Heart left ventricle (tissue), 16 donors: Measurements from ENCODE around the gene JMJD7. TPM values are rescaled to one million over a fixed set of nuclear protein-coding genes. Genes with fewer than 3 reads are reported as not detected.
A peak's percentile ranks its signal among the peaks of the same experiment; 100 is the strongest.

ENCODE experiments used
- ATAC-seq, 4 donors: fragments of 200-7000 bp; cut with Tn5 transposase; one replicate each; pipeline ENCODE4 v1.9.1; 2020 to 2022; ENCODE audit warnings: moderate library complexity in 4 of 4, mild to moderate bottlenecking in 3 of 4, moderate number of reproducible peaks in 1 of 4
- DNase-seq, 5 donors: peaks; one replicate each; pipeline ENCODE4 v3.0.0-alpha.2; 2020
- H3K27ac ChIP-seq, 12 donors: fragments of 200-600 bp; sonication (generic) in 4 of 12; one replicate each; pipeline versions ENCODE4 v1.5.0 to v1.8.0; 2016 to 2022; ENCODE audit warnings: mild to moderate bottlenecking in 2 of 12
- H3K27me3 ChIP-seq, 9 donors: fragments of 200-600 bp; sonication (generic) in 2 of 9; one replicate each; pipeline versions ENCODE4 v1.5.1 to v1.8.0; 2016 to 2022; ENCODE audit warnings: mild to moderate bottlenecking in 3 of 9
- H3K36me3 ChIP-seq, 9 donors: fragments of 200-600 bp; sonication (generic) in 2 of 9; one replicate each; pipeline versions ENCODE4 v1.5.0 to v1.8.0; 2018 to 2022; ENCODE audit warnings: mild to moderate bottlenecking in 2 of 9
- H3K4me1 ChIP-seq, 12 donors: fragments of 200-600 bp; sonication (generic) in 4 of 12; one replicate each; pipeline versions ENCODE4 v1.5.0 to v1.8.0; 2016 to 2022; ENCODE audit warnings: mild to moderate bottlenecking in 3 of 12
- H3K4me3 ChIP-seq, 12 donors: fragments of 200-600 bp; sonication (generic) in 4 of 12; one replicate each; pipeline versions ENCODE4 v1.5.0 to v1.8.0; 2017 to 2022; ENCODE audit warnings: mild to moderate bottlenecking in 9 of 12, moderate library complexity in 4 of 12
- H3K9me3 ChIP-seq, 12 donors: fragments of 200-600 bp; sonication (generic) in 4 of 12; one replicate each; pipeline versions ENCODE4 v1.5.0 to v1.8.0; 2016 to 2022; ENCODE audit warnings: mild to moderate bottlenecking in 1 of 12
- POLR2A ChIP-seq, 2 donors: fragments of 450-650 bp; IDR thresholded peaks; one replicate each; pipeline ENCODE4 v1.6.1; 2017; ENCODE audit warnings: antibody characterized with exemption in 2 of 2, mild to moderate bottlenecking in 2 of 2, moderate library complexity in 2 of 2
- WGBS, 4 donors: extraction: QIAGEN DNeasy Blood & Tissue Kit in 2 of 4; methylation state at CpG; one replicate each; pipeline versions ENCODE4 v1.1.5 to v1.1.7; 2013 to 2018; 5-methylcytosine and 5-hydroxymethylcytosine counted together
- intact Hi-C, 10 donors: fragments of 100-400 bp; cut with DNase I; formaldehyde crosslinking; loops; one replicate each; pipeline versions ENCODE4 v1.11.1 to v1.14.2; 2022
- polyA plus RNA-seq, 2 donors: library from polyadenylated mRNA; stranded (reverse); fragments of 200-250 nt; gene quantifications; one replicate each; pipeline ENCODE4 v1.2.3, GENCODE V29; 2013
- total RNA-seq, 9 donors: library from RNA; depleted of rRNA in 2 of 9; stranded (reverse); fragments of >200 nt in 2 of 9; fragmentation: NEBNext Ultra II Directional in 3 of 9; extraction: Animal tissue kit (Norgen Biotek cat#: 25700) in 3 of 9; gene quantifications; one replicate each; pipeline versions ENCODE4 v1.1.0 to v1.2.4, GENCODE V29; 2016 to 2023
- TF ChIP-seq, protein P1 (sequence below), 12 donors: fragments of 200-600 bp; sonication (generic) in 4 of 12; IDR thresholded peaks; one replicate each; pipeline versions ENCODE4 v1.5.0 to v1.8.0; 2018 to 2022; ENCODE audit warnings: antibody characterized with exemption in 12 of 12, mild to moderate bottlenecking in 5 of 12
- donor health status: ischemic (EF 13 %, LVEDD 7.1; RV severe dilation, severe dysfunction).
- donor health status: healthy with polysubstance abuse.
- donor health status: DM: no; HTN: yes; CAD: no.
- donor health status: DM: no; HTN: no; CAD: no.
- donor health status: ischemic (EF 25% LVEDD 6.9; RV normal size, moderate dysfunction).
- donor health status: ischemic (EF 25% LVEDD 5.7; RV mildly dilated, moderate dysfunction).
- donor health status: healthy.
- donor health status: DM: yes; HTN: yes; CAD: no.
- donor health status: ischemic (EF 35%, LVEDD 5.7; RV mildly dilated, moderate dysfunction).
- donor health status: nonischemic (EF 11% LVEDD 7.7; RV severe dilation, severe dysfunction).
- donor health status: DM: yes; HTN: yes; CAD: no.
- donor health status: PGD.
- donor health status: ischemic (EF 29% LVEDD 5.4; RV normal size, mild dysfunction).
- donor health status: nonischemic (EF 23%, LVEDD 6.1; RV moderate dilation, normal function).

Gene JMJD7
- total and polyA plus RNA-seq, 11 donors: 5.4 to 20.6 (median 11.8) TPM

DNA sequence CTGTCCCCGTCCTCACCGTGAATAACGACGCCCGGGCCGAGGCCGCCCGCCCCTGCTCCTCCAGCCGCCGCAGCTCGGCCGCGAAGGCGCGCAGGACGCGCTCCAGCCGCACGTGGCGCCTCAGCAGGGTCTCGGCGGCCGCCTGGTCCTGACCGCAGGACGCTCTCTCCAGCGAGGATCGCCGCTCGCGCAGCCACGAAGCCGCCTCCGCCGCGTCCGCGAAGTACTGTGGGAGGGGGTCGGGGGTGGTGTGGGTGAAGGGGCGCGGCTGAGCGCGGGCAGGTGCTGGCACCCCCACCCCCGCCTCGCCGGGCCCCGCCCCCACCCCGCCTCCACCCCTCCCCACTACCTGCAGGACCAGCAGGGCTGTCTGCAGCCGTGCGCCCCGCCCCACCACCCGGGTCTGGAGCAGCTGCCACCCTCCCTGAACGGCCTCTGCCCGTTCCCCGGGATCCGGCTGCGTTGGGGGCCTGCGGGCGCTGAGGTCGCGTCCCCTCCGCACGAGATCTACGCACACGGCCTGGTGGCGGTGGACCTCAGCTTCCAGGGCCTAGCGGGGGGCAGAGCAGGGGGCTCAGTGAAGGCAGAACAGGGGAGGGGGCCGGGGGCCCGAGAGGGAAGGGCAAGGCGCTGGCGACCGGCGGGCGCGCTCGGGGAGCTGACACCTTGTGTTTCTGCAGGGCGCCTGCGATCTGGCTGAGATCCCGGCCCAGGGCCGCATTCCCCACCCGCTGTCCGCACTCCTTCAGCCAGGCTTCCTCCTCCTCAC lies 54.2 kb downstream of the JMJD7 start:
- Histone ChIP-seq H3K36me3 (no peaks in the 10 kb centered on the region), H3K9me3 (no peaks in the 10 kb centered on the region), H3K27me3 (peaks cover 0 to 8% (median 0%) of the 10 kb centered on the region in 9 donors), H3K27ac (peak overlapping the region in 10 of 12 donors; percentile 35 to 70 (median 52)), H3K4me1 (peaks cover 0 to 28% (median 17%) of the 10 kb centered on the region in 12 donors), H3K4me3 (peak overlapping the region in 11 of 12 donors; percentile 11 to 48 (median 37))
- ATAC-seq: peak; percentile 18 to 64 (median 42)
- WGBS, 4 donors: 7 to 21% (median 17%) methylated on average over 26 to 81 of the region's 81 CpGs
- no peak for TF ChIP-seq POLR2A (IDR thresholded peaks at IDR 0.05)
- TF ChIP-seq, protein P1, sequence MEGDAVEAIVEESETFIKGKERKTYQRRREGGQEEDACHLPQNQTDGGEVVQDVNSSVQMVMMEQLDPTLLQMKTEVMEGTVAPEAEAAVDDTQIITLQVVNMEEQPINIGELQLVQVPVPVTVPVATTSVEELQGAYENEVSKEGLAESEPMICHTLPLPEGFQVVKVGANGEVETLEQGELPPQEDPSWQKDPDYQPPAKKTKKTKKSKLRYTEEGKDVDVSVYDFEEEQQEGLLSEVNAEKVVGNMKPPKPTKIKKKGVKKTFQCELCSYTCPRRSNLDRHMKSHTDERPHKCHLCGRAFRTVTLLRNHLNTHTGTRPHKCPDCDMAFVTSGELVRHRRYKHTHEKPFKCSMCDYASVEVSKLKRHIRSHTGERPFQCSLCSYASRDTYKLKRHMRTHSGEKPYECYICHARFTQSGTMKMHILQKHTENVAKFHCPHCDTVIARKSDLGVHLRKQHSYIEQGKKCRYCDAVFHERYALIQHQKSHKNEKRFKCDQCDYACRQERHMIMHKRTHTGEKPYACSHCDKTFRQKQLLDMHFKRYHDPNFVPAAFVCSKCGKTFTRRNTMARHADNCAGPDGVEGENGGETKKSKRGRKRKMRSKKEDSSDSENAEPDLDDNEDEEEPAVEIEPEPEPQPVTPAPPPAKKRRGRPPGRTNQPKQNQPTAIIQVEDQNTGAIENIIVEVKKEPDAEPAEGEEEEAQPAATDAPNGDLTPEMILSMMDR (IDR thresholded peaks at IDR 0.05): no peak
- intact Hi-C loops: no loop called here
- peak in 4 of 5 donors; percentile 46 to 65 (median 48) for DNase-seq

DNA sequence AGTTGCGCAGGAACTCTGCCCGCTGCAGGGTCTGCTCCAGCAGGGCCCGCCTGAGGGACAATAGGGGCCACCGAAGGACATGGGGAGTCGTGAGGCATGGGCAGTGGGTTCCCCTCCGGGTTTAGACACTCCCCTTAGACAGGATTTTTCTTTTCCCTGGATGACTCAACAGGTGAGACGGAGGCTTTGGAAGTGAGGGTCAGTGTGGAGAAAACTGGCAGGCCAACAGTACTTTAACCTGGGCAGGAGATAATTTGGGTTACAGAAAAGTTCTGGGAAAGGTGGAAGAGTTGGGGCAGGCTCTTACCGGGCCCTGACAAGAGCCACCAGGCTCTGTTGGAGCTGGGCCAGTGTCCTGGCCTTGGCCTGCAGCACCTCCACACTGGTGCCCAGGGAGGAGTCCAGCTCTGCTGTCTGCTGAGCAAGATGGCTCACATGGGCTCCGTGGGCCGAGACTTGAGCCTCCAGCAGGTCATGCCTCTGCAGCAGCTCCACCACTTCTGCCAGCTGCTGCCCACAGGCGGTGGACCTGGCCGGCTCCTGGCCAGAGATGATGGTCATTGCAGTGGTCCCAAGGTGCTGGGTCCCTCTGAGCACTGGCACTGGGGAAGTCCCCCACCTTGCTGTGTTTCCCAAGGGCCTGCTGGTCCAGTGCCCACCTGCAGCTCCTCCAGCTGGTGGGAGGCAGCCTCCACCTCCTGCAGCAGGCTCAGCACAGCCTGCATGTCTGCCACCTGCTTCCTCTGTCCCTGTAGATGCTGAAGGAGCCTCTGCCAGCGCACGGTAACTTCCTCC lies 55.0 kb downstream of the JMJD7 start:
- intact Hi-C loops: no loop called here
- Histone ChIP-seq H3K27me3 (peaks cover 0 to 8% (median 0%) of the 10 kb centered on the region in 9 donors), H3K27ac (peak overlapping the region in 10 of 12 donors; percentile 35 to 70 (median 52)), H3K4me3 (peak overlapping the region in 8 of 12 donors; percentile 33 to 48 (median 40)), H3K4me1 (peaks cover 0 to 26% (median 16%) of the 10 kb centered on the region in 12 donors), H3K9me3 (no peaks in the 10 kb centered on the region), H3K36me3 (no peaks in the 10 kb centered on the region)
- ATAC-seq: peak in 3 of 4 donors; percentile 8 to 27 (median 25)
- 45 to 66% (median 55%) methylated on average over 8 to 14 of the region's 14 CpGs for WGBS, 4 donors
- no peak for TF ChIP-seq POLR2A (IDR thresholded peaks at IDR 0.05)
- TF ChIP-seq, protein P1 (IDR thresholded peaks at IDR 0.05): no peak
- no peak for DNase-seq

DNA sequence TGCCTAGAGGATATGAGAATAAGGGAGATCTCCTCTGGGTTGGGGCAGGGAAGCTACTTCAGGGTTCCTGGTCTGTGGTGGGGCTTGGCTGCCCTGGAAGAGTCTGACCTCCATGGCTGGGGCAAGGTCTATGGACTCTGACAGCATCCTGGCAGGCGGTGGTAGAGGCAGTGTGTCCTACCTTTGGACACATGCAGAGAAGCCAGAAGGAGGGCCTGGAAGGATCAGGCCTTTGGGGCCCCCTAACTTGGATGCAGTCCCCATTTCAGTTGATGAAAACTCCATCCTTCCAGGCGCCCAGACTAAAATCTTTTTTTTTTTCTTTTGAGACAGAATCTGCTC lies 55.6 kb downstream of the JMJD7 start:
- peak overlapping the region in 3 of 12 donors; percentile 60 to 70 (median 66) for H3K27ac ChIP-seq
- ATAC-seq (no peak), DNase-seq (no peak)
- H3K4me3 ChIP-seq: no peak overlapping the region
- 87 to 100% (median 93%) methylated on average over 2 of the region's 2 CpGs for WGBS, 4 donors
- no peak for TF ChIP-seq POLR2A (IDR thresholded peaks at IDR 0.05)
- TF ChIP-seq, protein P1 (IDR thresholded peaks at IDR 0.05): no peak
- no peaks in the 10 kb centered on the region for H3K36me3 ChIP-seq
- H3K4me1 ChIP-seq: peaks cover 0 to 21% (median 15%) of the 10 kb centered on the region in 12 donors
- intact Hi-C loops: no loop called here
- H3K27me3 ChIP-seq: peaks cover 0 to 8% (median 0%) of the 10 kb centered on the region in 9 donors
- H3K9me3 ChIP-seq: no peaks in the 10 kb centered on the region

DNA sequence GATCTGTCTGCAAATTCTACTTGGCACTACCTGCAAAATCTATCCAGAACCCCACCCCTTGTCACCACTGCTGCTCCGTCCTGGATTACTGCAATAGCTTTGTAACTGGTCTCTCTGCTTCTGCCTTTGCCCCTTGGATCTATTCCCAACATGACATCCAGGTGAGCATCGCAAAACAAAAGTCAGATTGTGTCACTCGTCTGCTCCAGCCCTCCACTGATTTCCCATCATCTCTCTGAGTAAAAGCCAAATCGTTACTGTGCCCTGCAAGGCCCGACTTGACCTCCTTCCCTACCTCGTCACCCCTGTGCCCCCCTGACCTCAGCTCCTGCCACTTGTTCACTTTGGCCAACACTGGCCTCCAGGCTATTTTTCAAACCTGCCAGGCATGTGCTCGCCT lies 56.6 kb downstream of the JMJD7 start:
- 85 to 93% (median 91%) methylated on average over 7 of the region's 7 CpGs for whole genome bisulfite sequencing, 4 donors
- Histone ChIP-seq H3K9me3 (no peaks in the 10 kb centered on the region), H3K27ac (no peak overlapping the region), H3K27me3 (peaks cover 0 to 8% (median 0%) of the 10 kb centered on the region in 9 donors), H3K36me3 (no peaks in the 10 kb centered on the region), H3K4me3 (no peak overlapping the region), H3K4me1 (peaks cover 0 to 23% (median 15%) of the 10 kb centered on the region in 12 donors)
- DNase-seq (no peak), ATAC-seq (no peak)
- intact Hi-C loops: no loop called here
- TF ChIP-seq, protein P1 (IDR thresholded peaks at IDR 0.05): no peak
- TF ChIP-seq POLR2A (IDR thresholded peaks at IDR 0.05): no peak
